ENCODE data around the gene AHNAK2. TPM values are rescaled to one million over a fixed set of nuclear protein-coding genes. Genes with fewer than 3 reads are reported as not detected.

The AHNAK2 gene
- polyA plus RNA-seq, 4 donors: under 0.01 to 6.3 (median 0.17) TPM

DNA sequence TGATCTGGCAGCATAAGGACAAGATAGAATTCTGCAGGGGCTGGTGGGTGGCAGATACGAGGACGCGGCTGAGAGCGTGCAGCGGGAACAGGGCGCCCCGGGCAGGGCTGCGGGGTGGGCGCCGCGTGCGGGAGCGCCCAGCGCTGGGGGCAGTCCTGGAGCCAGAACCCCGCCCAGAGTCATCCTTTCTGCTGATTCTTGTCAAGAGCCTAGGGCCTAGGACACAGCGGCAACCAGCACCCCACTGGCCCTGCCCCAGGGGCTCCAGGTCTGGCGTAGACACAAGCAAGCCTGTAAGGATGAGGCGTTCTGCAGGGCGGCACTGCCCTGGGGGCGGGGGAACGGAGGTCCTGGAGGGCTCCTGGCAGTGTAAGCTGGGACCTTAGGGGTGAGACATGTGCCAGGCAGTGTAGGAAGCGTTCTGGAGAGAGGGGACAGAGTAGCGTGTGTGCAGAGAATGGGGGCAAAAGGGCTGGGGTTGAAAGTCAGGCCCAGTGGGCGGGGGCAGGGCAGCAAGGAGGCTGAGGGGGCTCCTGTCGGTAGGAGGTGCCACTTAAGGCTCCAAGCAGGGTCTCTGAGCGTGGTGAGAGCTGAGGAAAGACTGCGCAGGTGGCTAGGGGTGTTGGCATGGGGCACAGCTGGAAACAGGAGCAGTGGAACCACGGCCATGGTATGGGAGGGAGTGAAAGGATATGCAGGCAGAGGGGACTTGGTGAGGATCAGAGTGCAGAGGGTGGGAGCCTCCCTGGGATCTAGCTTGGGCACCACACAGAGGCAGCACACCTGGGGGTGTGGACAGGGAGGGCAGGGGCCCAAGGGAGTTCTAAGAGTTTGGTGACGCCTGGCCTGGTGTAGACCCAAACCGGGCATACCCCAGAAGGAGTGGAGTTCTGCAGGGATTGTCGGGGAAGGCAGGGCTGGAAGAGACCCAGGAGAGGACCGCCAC is 845 bp upstream of the AHNAK2 start:
- Histone ChIP-seq H3K4me1 (ENCODE audit: control insufficient read depth in 3 of 3, insufficient read depth in 2 of 3, low read depth in 1 of 3, low read length in 2 of 3) (peaks cover 0 to 30% (median 1%) of the 10 kb centered on the region in 3 donors), H3K27me3 (ENCODE audit: control insufficient read depth in 3 of 3, insufficient read depth in 3 of 3, low read length in 3 of 3) (peaks cover 0 to 20% (median 4%) of the 10 kb centered on the region in 3 donors), H3K36me3 (ENCODE audit: control insufficient read depth in 3 of 3, insufficient read depth in 2 of 3, low read depth in 1 of 3, low read length in 3 of 3) (no peaks in the 10 kb centered on the region), H3K27ac (ENCODE audit: low read depth in 1 of 3, low read length in 2 of 3) (no peak overlapping the region), H3K9me3 (ENCODE audit: control insufficient read depth in 2 of 2, insufficient read depth in 1 of 2, low read depth in 1 of 2, low read length in 1 of 2) (no peaks in the 10 kb centered on the region), H3K4me3 (ENCODE audit: low read depth in 1 of 3, low read length in 3 of 3) (peak overlapping the region in 1 of 3 donors; percentile 30)
- FAIRE-seq (no peak), DNase-seq (no peak)
- WGBS, 3 donors: 28 to 51% (median 44%) methylated on average over 31 to 32 of the region's 32 CpGs

DNA sequence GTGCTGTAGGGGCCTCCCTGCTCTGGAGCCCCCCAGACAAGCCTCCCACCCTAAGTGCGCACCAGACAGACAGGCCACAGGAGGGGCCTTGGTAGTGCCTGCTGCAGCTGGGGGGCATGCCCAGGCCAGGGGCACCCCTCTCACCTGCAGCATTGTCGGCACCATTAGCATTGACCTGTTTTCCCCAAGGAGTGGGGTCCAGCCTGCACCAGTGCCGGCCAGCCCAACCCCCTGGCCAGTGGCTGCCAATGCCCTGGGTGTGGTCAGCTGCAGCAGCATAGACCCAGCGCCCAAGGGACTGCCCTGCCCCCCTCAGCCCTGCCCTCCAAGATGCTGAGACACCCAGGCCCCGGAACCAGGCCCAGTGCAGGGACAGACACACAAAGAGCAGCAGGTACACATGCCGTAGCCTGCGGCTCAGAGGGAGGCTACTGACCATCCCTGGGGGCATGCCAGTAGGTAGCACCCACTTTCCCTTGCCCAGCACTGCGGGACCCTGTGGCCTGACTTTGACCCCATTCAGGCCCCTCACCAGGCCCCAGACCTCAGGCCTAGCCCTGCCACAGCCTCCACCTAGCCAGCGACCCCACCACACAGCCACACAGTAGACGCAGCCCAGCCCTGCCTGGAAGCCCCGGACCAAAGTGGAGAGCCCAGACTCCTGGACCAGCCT is 1.0 kb downstream of the AHNAK2 start:
- FAIRE-seq: no peak
- Histone ChIP-seq H3K9me3 (ENCODE audit: control insufficient read depth in 2 of 2, insufficient read depth in 1 of 2, low read depth in 1 of 2, low read length in 1 of 2) (no peaks in the 10 kb centered on the region), H3K4me3 (ENCODE audit: low read depth in 1 of 3, low read length in 3 of 3) (peak overlapping the region in 2 of 3 donors; percentile 36 to 46), H3K4me1 (ENCODE audit: control insufficient read depth in 3 of 3, insufficient read depth in 2 of 3, low read depth in 1 of 3, low read length in 2 of 3) (peaks cover 1 to 47% (median 5%) of the 10 kb centered on the region in 3 donors), H3K36me3 (ENCODE audit: control insufficient read depth in 3 of 3, insufficient read depth in 2 of 3, low read depth in 1 of 3, low read length in 3 of 3) (no peaks in the 10 kb centered on the region), H3K27ac (ENCODE audit: low read depth in 1 of 3, low read length in 2 of 3) (no peak overlapping the region), H3K27me3 (ENCODE audit: control insufficient read depth in 3 of 3, insufficient read depth in 3 of 3, low read length in 3 of 3) (peaks cover 0 to 27% (median 4%) of the 10 kb centered on the region in 3 donors)
- WGBS, 3 donors: 21 to 55% (median 46%) methylated on average over 11 of the region's 11 CpGs
- DNase-seq: no peak

DNA sequence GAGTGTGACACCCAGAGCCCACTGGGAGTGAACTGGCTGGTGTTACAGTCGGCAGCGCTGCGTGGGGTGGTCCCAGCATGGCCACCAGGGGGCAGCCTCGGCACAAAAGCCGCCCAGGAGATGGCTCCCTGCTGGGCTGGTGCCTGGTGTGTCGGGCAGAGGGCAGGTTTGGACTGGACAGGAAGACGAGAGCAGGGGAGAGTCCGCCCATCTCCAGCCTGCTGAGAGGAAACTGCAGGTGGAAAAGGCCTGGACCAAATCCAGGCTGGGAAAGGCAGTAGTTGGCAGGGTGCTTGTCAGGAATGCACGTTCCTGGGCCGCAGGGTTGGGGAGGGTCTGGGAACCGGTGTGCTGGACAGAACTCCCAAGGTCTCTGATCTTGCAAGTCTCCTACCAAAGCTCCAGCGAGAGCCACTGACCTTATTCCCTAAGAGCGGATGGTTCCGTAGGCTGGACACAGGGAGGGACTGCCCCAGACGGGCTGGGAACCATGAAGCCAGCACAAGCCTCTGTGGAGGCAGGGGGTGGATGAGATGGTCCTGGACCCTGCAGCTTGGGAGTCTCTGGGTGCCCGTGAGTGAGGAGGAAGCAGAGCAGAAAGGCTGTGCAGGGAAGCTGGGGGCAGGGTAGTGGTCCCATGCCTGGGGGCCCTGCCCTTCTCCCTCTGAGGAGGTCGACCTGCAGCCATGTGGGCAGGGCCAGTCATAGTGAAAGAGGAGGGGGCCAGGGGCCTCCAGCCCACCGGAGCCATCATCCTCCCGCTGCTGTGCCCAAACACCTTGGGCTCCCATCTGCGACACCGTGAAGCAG is 1.8 kb downstream of the AHNAK2 start:
- H3K27me3 ChIP-seq (ENCODE audit: control insufficient read depth in 3 of 3, insufficient read depth in 3 of 3, low read length in 3 of 3): peaks cover 0 to 27% (median 4%) of the 10 kb centered on the region in 3 donors

DNA sequence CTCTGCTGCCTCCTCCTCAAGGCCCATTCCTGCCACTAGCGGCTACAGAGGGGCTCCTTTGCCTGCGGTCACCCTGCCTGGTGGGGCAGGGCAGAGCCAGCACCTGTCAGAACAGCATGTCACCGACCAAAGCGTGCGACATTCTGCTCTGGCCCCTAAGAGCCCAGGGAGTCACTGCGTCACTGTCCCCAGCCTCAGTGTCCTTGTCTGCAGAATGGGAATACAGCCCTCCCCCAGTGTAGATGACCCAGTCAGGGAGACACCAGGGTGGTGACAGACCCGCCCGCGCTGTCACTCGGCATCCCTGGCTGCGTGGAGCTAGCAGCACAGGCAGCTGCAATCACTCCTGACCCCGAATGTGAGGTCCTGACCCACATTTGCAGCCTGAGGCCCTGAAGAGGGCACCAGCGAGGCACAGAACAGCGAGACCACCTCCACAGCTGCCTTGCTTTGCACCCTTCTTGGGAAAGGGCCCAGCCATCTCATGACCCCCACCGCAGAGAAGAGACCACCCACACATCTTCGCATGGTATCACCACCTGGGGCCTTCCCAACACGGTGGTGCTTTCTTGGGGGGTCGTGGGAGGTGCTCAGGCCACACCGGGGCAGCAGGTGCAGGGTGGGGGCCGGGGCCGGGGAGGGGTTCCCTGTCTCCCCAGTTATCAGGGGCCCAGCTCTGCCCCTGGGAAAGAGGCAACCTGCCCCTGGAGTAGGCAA is 2.5 kb downstream of the AHNAK2 start:
- Histone ChIP-seq H3K27ac (ENCODE audit: low read depth in 1 of 3, low read length in 2 of 3) (no peak overlapping the region), H3K9me3 (ENCODE audit: control insufficient read depth in 2 of 2, insufficient read depth in 1 of 2, low read depth in 1 of 2, low read length in 1 of 2) (no peaks in the 10 kb centered on the region), H3K4me3 (ENCODE audit: low read depth in 1 of 3, low read length in 3 of 3) (no peak overlapping the region), H3K36me3 (ENCODE audit: control insufficient read depth in 3 of 3, insufficient read depth in 2 of 3, low read depth in 1 of 3, low read length in 3 of 3) (no peaks in the 10 kb centered on the region), H3K4me1 (ENCODE audit: control insufficient read depth in 3 of 3, insufficient read depth in 2 of 3, low read depth in 1 of 3, low read length in 2 of 3) (peaks cover 1 to 53% (median 5%) of the 10 kb centered on the region in 3 donors), H3K27me3 (ENCODE audit: control insufficient read depth in 3 of 3, insufficient read depth in 3 of 3, low read length in 3 of 3) (peaks cover 0 to 27% (median 4%) of the 10 kb centered on the region in 3 donors)
- DNase-seq (no peak), FAIRE-seq (no peak)
- WGBS, 3 donors: 46 to 53% (median 47%) methylated on average over 21 of the region's 21 CpGs

More for the DNA sequence above, 1.8 kb downstream of the AHNAK2 start:
- 31 to 43% (median 31%) methylated on average over 20 to 21 of the region's 21 CpGs for WGBS, 3 donors
- DNase-seq: peak; percentile 82 to 87
- Histone ChIP-seq H3K36me3 (ENCODE audit: control insufficient read depth in 3 of 3, insufficient read depth in 2 of 3, low read depth in 1 of 3, low read length in 3 of 3) (no peaks in the 10 kb centered on the region), H3K27ac (ENCODE audit: low read depth in 1 of 3, low read length in 2 of 3) (no peak overlapping the region), H3K4me1 (ENCODE audit: control insufficient read depth in 3 of 3, insufficient read depth in 2 of 3, low read depth in 1 of 3, low read length in 2 of 3) (peaks cover 1 to 53% (median 5%) of the 10 kb centered on the region in 3 donors), H3K9me3 (ENCODE audit: control insufficient read depth in 2 of 2, insufficient read depth in 1 of 2, low read depth in 1 of 2, low read length in 1 of 2) (no peaks in the 10 kb centered on the region), H3K4me3 (ENCODE audit: low read depth in 1 of 3, low read length in 3 of 3) (no peak overlapping the region)
- no peak for FAIRE-seq

DNA sequence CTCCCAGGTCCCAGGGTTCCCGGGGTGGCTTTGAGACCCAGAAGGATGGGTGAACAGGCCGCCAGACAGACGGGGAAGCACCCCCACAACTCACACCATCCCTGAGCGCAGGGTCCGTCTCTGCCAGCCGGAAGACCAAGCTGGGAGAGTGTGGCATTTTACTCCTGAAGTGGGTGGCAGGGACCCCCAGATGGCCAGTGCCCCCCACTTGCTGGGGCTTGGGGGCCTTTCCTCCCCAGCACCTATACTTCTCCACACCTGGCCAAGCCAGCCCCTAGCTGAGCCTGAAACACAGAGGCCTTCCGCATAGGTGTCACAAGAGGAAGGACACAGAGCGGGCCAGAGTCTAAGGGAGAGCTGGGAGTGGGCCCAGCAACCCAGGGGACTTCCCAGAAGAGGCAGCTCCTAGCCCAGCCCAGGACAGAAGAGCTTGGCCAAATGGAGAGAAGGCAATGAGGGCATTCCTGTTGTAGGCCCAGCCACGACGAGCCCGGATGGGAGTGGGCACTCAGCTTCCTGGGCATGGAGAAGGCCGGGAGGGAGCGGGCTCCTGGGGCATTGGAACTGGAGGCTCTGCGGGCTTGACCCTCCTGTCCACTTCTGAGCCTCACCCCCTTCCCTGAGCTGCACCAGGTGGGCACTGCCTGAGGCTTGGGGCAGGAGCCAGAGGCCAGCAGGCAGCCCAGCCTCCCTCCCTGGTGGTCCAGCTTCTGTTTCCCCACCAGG is 3.3 kb downstream of the AHNAK2 start:
- no peaks in the 10 kb centered on the region for H3K9me3 ChIP-seq (ENCODE audit: control insufficient read depth in 2 of 2, insufficient read depth in 1 of 2, low read depth in 1 of 2, low read length in 1 of 2)
- peaks cover 0 to 27% (median 4%) of the 10 kb centered on the region in 3 donors for H3K27me3 ChIP-seq (ENCODE audit: control insufficient read depth in 3 of 3, insufficient read depth in 3 of 3, low read length in 3 of 3)
- WGBS, 3 donors: 91 to 93% (median 92%) methylated on average over 14 of the region's 14 CpGs
- no peak for FAIRE-seq
- DNase-seq: no peak
- H3K4me3 ChIP-seq (ENCODE audit: low read depth in 1 of 3, low read length in 3 of 3): no peak overlapping the region
- H3K27ac ChIP-seq (ENCODE audit: low read depth in 1 of 3, low read length in 2 of 3): no peak overlapping the region
- H3K4me1 ChIP-seq (ENCODE audit: control insufficient read depth in 3 of 3, insufficient read depth in 2 of 3, low read depth in 1 of 3, low read length in 2 of 3): peaks cover 1 to 53% (median 5%) of the 10 kb centered on the region in 3 donors
- H3K36me3 ChIP-seq (ENCODE audit: control insufficient read depth in 3 of 3, insufficient read depth in 2 of 3, low read depth in 1 of 3, low read length in 3 of 3): no peaks in the 10 kb centered on the region

DNA sequence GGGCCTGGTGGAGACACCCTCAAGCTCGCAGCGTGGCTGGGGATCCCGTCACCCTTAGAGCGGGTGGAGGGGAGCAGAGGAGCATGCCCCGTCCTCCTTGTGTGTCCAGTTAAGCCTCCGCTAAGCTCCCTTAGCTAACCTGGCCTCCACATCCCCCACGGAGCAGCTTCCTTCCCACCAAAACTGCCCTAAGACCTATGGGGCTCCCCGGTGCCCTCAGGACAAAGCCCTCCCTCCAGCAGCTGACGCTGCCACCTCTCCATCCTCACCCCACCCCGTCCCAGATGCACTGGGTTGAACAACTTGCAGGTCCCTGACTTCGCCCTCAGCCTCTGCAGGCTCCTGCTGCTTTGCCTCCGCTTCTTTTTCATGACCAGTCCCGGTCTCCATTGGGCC is 4.0 kb downstream of the AHNAK2 start:
- WGBS, 3 donors: 67 to 77% (median 70%) methylated on average over 13 of the region's 13 CpGs
- H3K27ac ChIP-seq (ENCODE audit: low read depth in 1 of 3, low read length in 2 of 3): peak overlapping the region in 1 of 3 donors; percentile 30

DNA sequence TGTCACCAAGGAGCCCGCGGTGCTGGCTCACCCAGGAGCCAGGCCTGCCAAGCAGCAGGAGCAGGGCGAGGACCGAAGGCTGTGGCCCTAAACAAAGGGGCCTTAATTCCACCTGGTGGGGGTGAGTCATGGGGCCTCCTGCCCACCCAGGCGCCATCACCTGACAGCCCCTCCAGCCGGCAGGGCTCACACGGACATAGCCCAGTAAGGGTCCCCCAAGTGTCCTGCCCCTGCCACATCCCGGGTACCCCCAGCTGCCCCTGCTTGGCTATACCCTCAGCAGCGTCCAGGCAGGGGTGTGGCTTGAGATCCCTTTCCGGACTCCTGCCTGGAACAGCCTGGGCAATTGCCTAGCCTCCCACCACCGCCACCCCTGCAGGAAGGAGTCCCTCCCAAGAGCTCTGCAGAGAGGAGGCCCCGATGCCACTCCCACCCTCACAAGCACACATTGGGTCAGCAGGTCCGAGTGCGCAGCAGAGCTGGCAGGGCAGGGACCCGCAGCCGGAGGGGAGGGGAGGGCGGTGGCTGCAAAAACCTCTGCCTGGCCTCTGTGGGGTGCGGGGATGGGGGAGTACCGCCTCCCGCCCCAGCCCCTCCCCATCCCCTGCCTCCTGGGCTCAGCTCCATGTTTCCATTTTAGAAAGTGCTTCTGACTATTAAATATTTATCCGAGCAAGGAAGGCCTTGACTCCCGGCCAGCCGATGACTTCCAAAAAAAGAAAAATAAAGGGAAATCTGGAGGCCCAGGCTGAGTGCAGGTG is 4.6 kb downstream of the AHNAK2 start:
- DNase-seq (peak in 1 of 2 donors; percentile 65), FAIRE-seq (no peak)
- 38 to 44% (median 39%) methylated on average over 22 to 23 of the region's 23 CpGs for WGBS, 3 donors
- Histone ChIP-seq H3K27me3 (ENCODE audit: control insufficient read depth in 3 of 3, insufficient read depth in 3 of 3, low read length in 3 of 3) (peaks cover 0 to 30% (median 4%) of the 10 kb centered on the region in 3 donors), H3K4me1 (ENCODE audit: control insufficient read depth in 3 of 3, insufficient read depth in 2 of 3, low read depth in 1 of 3, low read length in 2 of 3) (peaks cover 1 to 57% (median 5%) of the 10 kb centered on the region in 3 donors), H3K27ac (ENCODE audit: low read depth in 1 of 3, low read length in 2 of 3) (peak overlapping the region in 2 of 3 donors; percentile 38 to 67), H3K9me3 (ENCODE audit: control insufficient read depth in 2 of 2, insufficient read depth in 1 of 2, low read depth in 1 of 2, low read length in 1 of 2) (no peaks in the 10 kb centered on the region), H3K36me3 (ENCODE audit: control insufficient read depth in 3 of 3, insufficient read depth in 2 of 3, low read depth in 1 of 3, low read length in 3 of 3) (no peaks in the 10 kb centered on the region), H3K4me3 (ENCODE audit: low read depth in 1 of 3, low read length in 3 of 3) (no peak overlapping the region)

More for the DNA sequence above, 4.0 kb downstream of the AHNAK2 start:
- FAIRE-seq (no peak), DNase-seq (no peak)
- Histone ChIP-seq H3K9me3 (ENCODE audit: control insufficient read depth in 2 of 2, insufficient read depth in 1 of 2, low read depth in 1 of 2, low read length in 1 of 2) (no peaks in the 10 kb centered on the region), H3K36me3 (ENCODE audit: control insufficient read depth in 3 of 3, insufficient read depth in 2 of 3, low read depth in 1 of 3, low read length in 3 of 3) (no peaks in the 10 kb centered on the region), H3K4me1 (ENCODE audit: control insufficient read depth in 3 of 3, insufficient read depth in 2 of 3, low read depth in 1 of 3, low read length in 2 of 3) (peaks cover 1 to 53% (median 5%) of the 10 kb centered on the region in 3 donors), H3K4me3 (ENCODE audit: low read depth in 1 of 3, low read length in 3 of 3) (no peak overlapping the region), H3K27me3 (ENCODE audit: control insufficient read depth in 3 of 3, insufficient read depth in 3 of 3, low read length in 3 of 3) (peaks cover 0 to 26% (median 4%) of the 10 kb centered on the region in 3 donors)
